GM19397 (cell line): ENCODE results near the gene TENM3.

Experiments
- ATAC-seq: cut with Tn5 transposase; IDR thresholded peaks from one replicate; pipeline ENCODE4 v1.9.1; 2021; ENCODE audit warnings: mild to moderate bottlenecking, moderate library complexity; ENCODE audit not compliant: unreplicated experiment

The TENM3 gene

GRCh38 chr4:182705389-182705788 is 462.2 kb downstream of the TENM3 start:
- ATAC-seq: no peak

- no peak for ATAC-seq
These were observed 468.0 kb downstream of the TENM3 start for GRCh38 chr4:182711211-182711610.

DNA sequence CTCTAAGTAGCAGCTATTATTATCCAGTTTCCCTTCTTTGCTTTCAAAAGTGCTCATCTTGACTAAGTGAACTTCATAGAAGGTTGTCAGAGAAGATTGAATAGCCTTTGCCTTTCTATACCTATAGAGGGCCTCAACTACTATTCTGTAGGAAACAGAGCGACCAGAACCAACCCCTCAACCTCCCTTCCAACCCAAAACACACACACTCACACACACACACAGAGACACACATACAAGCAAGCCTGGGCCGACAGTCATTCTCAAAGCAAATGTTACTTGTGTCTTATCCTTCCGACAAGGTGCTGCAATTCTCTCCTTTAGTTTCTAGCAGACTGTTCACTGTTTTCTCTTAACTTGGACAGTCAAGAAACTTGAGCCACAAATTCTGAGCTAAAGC is 472.3 kb downstream of the TENM3 start:
- no peak for ATAC-seq

DNA sequence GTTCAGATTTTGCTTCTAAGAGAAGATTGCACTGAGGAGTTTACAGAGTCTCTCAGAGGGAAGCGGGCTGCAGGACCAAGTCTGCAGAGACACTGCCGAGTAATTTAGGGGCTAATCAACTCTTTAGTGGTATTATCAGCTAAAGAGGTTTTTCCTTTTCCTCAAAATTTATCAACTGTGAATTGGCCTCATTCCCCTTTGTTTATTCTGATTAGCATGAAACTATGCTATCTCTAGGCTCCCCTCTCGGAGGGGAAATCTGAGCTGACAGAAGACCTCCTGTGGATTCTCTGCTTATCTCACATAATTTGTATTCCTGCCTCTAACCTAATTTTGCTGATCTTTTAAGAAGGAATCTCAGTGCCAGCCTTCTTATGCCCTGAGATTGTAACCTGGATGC is 473.0 kb downstream of the TENM3 start:
- ATAC-seq: no peak

GRCh38 chr4:182717788-182718583 is 474.8 kb downstream of the TENM3 start:
- no peak for ATAC-seq

GRCh38 chr4:182724414-182724813 is 481.2 kb downstream of the TENM3 start:
- ATAC-seq: no peak

- no peak for ATAC-seq
These were observed 486.3 kb downstream of the TENM3 start for GRCh38 chr4:182729516-182729915.

- no peak for ATAC-seq
These were observed 487.6 kb downstream of the TENM3 start for GRCh38 chr4:182730791-182731190.

GRCh38 chr4:182736207-182736606 is 493.0 kb downstream of the TENM3 start:
- ATAC-seq: no peak

DNA sequence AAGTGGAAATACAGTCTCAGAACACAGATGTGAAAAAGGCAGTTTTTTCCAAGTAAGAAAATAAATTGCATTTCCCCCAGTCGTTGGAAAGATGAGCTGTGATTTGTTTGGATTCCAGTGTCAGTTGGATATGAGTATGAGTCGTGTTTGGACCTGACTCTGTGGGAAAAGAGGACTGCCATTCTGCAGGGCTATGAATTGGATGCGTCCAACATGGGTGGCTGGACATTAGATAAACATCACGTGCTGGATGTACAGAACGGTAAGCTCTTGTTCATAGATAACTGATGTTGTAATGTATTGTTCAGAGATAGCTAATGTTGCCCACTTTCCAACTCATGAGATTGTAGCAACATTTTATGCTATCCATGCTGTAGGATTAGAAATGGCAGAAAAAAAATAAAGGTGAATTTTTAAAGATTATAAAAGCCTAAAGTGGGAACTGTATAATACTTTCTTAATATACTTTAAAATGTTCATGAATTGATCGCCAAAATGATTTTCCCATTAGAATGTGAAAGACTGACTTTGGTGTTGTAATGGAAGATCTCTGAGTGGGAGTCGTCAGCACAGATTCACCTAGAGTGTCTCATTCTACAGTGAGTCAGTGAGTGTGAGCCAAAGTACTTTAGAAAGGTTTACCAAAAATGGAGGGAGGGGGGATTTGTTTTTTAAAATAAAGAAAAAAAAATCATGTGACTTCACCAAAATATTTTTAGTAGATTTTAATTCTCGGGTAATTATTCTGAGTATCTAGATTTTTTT is 495.3 kb downstream of the TENM3 start:
- no peak for ATAC-seq

- ATAC-seq: no peak
These were observed 497.1 kb downstream of the TENM3 start for GRCh38 chr4:182740256-182740655.

GRCh38 chr4:182741054-182741453 is 497.9 kb downstream of the TENM3 start:
- ATAC-seq: no peak

- no peak for ATAC-seq
These were observed 498.7 kb downstream of the TENM3 start for GRCh38 chr4:182741914-182742313.

DNA sequence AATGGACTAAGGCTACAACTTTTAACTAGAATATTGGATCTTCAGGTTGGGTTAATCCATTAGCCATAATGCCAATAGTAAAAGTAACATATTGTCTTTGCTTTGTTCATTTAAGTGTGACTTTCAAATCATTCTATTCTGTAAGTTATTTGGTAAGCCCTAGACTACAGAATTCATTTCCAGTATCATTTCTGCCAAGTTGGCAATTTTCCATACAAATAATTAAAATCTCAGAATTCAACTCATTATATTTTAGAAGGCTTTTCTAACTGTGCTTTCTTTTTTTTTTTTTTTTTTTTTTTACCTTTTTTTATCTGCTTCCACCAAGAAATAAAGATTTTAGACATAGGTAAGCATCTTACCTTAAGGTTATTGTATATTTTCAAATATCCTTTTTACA is 500.6 kb downstream of the TENM3 start:
- ATAC-seq: no peak

- no peak for ATAC-seq
These were observed 502.0 kb downstream of the TENM3 start for GRCh38 chr4:182745237-182745636.

DNA sequence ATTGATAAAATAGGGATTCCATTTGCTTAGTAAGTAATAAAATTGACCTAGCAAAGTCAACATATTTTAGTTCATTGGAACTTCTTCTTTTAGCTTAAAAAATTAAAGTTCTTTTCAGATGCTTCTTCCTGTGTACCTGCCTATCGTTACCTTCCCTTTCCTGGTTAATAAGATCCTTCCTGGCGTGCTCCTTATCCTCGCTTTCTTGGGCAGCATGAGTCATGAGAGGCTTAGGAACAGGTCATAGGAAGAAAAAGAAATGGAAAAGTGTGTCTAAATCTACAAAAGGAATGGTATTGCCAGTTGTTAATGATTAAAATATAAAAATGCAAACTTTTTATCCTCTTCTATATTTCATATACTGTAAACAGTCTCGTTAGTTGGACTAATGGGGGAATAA is 503.7 kb downstream of the TENM3 start:
- ATAC-seq: no peak

GRCh38 chr4:182748283-182748682 is 505.1 kb downstream of the TENM3 start:
- ATAC-seq: no peak

GRCh38 chr4:182748949-182749348 is 505.7 kb downstream of the TENM3 start:
- no peak for ATAC-seq

GRCh38 chr4:182749667-182750167 is 506.5 kb downstream of the TENM3 start:
- no peak for ATAC-seq

DNA sequence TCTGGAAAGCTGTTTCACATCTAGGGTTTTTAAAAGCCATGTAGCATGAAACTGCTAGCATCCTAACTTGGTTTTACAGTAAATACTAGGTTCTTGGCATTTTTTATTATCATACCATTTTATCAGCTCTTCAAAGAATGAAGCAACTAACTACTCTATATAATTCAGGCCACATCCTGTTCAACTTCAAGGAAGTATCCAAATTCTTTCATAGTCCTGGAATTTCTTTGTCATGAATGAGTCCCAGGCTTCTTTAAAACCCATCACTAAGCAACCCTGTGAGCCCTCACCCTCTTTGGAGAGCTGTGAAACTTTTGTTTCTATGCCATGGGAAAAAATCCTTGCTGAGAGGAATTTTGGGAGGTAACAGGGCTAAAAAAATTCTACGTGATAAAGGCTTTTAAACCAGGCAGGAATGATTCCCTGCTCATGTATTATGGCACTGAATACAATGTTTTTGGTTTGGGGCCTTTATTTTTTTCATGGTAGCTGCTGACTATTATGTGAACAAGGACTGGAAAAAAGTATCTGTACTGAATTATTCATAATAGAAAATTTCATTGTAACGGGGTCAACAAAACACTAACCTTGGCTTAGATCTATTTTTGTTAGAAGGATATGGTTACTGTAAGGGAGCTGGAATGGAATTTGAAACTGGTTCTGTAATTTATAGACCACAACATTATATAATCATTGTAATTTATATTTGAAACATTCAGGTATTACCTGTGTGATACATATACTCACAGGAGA is 509.1 kb downstream of the TENM3 start:
- no peak for ATAC-seq

GRCh38 chr4:182754895-182755294 is 511.7 kb downstream of the TENM3 start:
- no peak for ATAC-seq
